ENCODE results near the gene MS4A7. TPM values are rescaled to one million over a fixed set of nuclear protein-coding genes. Genes with fewer than 3 reads are reported as not detected.

Gene MS4A7
- total RNA-seq, 1 donor from 2014 or later: not detected

DNA sequence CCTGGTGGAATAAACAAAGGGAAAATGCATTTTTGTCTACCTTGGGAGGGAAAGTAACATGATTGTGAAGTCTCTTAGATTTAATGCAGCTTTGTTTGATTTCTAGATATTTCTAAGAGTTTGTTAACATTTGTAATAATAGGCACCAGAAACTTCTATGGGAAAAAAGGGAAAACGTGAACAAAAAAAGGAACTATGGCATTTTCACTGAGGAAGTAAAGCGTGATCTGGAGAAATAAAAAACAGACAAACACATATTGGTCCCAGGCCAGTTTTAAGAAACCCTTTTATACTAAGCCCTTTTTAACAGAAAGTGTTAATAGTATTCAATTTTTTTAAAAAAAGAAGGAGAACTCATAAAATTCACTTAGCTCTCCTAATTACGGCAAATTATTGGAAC, 6.9 kb upstream of the MS4A7 start:
- TF ChIP-seq CTCF (conservative IDR thresholded peaks at IDR 0.05): no peak
- H3K27ac Mint-ChIP-seq: no peak overlapping the region
- H3K36me3 Mint-ChIP-seq: no peaks in the 10 kb centered on the region
- H3K4me3 Mint-ChIP-seq: no peak overlapping the region
- no peaks in the 10 kb centered on the region for H3K4me1 Mint-ChIP-seq (ENCODE audit: unreplicated experiment)
- no peaks in the 10 kb centered on the region for H3K27me3 Mint-ChIP-seq
- DNase-seq (ENCODE audit: extremely low spot score, unreplicated experiment): no peak
- no peaks in the 10 kb centered on the region for H3K9me3 Mint-ChIP-seq

- Mint-ChIP-seq H3K4me3 (no peak overlapping the region), H3K36me3 (no peaks in the 10 kb centered on the region), H3K27me3 (no peaks in the 10 kb centered on the region), H3K9me3 (no peaks in the 10 kb centered on the region), H3K4me1 (ENCODE audit: unreplicated experiment) (no peaks in the 10 kb centered on the region), H3K27ac (no peak overlapping the region)
- DNase-seq (ENCODE audit: extremely low spot score, unreplicated experiment): no peak
- no peak for TF ChIP-seq CTCF (conservative IDR thresholded peaks at IDR 0.05)
Measured at GRCh38 chr11:60371854-60372253, 6.5 kb upstream of the MS4A7 start.

- Mint-ChIP-seq H3K36me3 (no peaks in the 10 kb centered on the region), H3K27ac (no peak overlapping the region), H3K4me3 (no peak overlapping the region), H3K27me3 (no peaks in the 10 kb centered on the region), H3K9me3 (no peaks in the 10 kb centered on the region), H3K4me1 (ENCODE audit: unreplicated experiment) (no peaks in the 10 kb centered on the region)
- DNase-seq (ENCODE audit: extremely low spot score, unreplicated experiment): no peak
- TF ChIP-seq CTCF (conservative IDR thresholded peaks at IDR 0.05): no peak
Measured at GRCh38 chr11:60372767-60373166, 5.6 kb upstream of the MS4A7 start.

- Mint-ChIP-seq H3K27me3 (no peaks in the 10 kb centered on the region), H3K27ac (no peak overlapping the region), H3K9me3 (no peaks in the 10 kb centered on the region), H3K36me3 (no peaks in the 10 kb centered on the region), H3K4me3 (no peak overlapping the region), H3K4me1 (ENCODE audit: unreplicated experiment) (no peaks in the 10 kb centered on the region)
- no peak for TF ChIP-seq CTCF (conservative IDR thresholded peaks at IDR 0.05)
- no peak for DNase-seq (ENCODE audit: extremely low spot score, unreplicated experiment)
Measured at GRCh38 chr11:60375316-60375715, 3.0 kb upstream of the MS4A7 start.

DNA sequence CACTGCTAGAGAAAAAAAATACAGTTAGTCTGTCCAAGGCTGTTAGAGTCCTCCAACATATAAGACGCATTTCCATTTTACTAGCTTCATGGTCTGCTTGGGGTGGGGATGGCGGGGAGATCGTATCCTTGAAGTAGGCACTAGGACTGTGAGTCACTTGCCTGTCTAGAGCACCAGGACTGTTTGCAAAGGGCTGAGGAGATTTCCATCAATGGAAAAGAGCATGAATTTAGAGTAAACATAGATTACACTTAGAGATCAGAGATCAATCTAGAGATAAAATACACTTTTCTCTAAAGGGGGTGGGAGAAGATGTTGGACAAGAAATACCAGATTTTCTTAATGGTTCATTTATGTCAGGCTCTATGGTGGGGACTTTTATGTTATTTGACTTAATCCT, 1.7 kb upstream of the MS4A7 start:
- H3K9me3 Mint-ChIP-seq: no peaks in the 10 kb centered on the region
- TF ChIP-seq CTCF (conservative IDR thresholded peaks at IDR 0.05): no peak
- H3K27ac Mint-ChIP-seq: no peak overlapping the region
- H3K36me3 Mint-ChIP-seq: no peaks in the 10 kb centered on the region
- H3K4me1 Mint-ChIP-seq (ENCODE audit: unreplicated experiment): no peaks in the 10 kb centered on the region
- no peak for DNase-seq (ENCODE audit: extremely low spot score, unreplicated experiment)
- H3K27me3 Mint-ChIP-seq: no peaks in the 10 kb centered on the region
- no peak overlapping the region for H3K4me3 Mint-ChIP-seq

Data from type B pancreatic cell (in vitro differentiated cells).